PC-9 (cell line): Measurements from ENCODE around the gene RMND5A.

Experiments used
- EZH2 ChIP-seq: fragments of 200-600 bp; sonication (generic); IDR thresholded peaks from 2 replicates; pipeline ENCODE4 v1.8.0; 2017; ENCODE audit warnings: antibody characterized with exemption, low read depth
- TF ChIP-seq, protein P1 (sequence below): fragments of 200-600 bp; sonication (generic); conservative IDR thresholded peaks from 2 replicates; pipeline ENCODE4 v1.6.1; 2017; ENCODE audit warnings: mixed run types, antibody characterized with exemption, mild to moderate bottlenecking, moderate library complexity

DNA sequence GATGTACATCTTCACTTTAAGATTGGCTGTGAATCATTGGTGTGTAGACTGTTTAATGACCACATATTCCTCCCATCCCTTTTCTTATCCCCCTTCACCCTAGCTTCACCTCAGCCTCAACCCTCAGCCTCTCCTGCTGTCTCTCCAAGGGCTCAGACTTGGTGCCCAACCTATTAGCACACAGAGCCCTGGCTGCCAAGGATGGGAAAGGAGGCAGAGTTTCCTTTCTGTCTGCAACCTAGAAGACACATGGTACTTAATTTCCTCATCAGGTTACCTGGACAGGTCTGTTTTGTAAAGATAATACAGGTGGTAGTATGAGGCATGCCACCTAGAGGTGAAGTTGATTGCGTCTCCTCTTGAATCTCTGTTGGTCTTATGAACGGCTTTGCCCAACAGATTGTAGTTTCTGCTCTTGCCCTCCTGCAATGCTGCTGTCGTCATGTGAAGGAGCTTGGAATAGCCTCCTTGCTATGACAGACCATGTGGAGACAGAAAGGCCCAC, 44.5 kb upstream of the RMND5A start:
- TF ChIP-seq, protein P1, sequence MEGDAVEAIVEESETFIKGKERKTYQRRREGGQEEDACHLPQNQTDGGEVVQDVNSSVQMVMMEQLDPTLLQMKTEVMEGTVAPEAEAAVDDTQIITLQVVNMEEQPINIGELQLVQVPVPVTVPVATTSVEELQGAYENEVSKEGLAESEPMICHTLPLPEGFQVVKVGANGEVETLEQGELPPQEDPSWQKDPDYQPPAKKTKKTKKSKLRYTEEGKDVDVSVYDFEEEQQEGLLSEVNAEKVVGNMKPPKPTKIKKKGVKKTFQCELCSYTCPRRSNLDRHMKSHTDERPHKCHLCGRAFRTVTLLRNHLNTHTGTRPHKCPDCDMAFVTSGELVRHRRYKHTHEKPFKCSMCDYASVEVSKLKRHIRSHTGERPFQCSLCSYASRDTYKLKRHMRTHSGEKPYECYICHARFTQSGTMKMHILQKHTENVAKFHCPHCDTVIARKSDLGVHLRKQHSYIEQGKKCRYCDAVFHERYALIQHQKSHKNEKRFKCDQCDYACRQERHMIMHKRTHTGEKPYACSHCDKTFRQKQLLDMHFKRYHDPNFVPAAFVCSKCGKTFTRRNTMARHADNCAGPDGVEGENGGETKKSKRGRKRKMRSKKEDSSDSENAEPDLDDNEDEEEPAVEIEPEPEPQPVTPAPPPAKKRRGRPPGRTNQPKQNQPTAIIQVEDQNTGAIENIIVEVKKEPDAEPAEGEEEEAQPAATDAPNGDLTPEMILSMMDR: peak; percentile 50; the same call in 1 of the 2 replicates
- no peak for TF ChIP-seq EZH2
